GM21515 (cell line): Measurements from ENCODE around the gene NTRK2.
"Not testable (repeated sequence)": the region's sequence is repeated elsewhere in the genome, so short reads cannot be mapped to it uniquely, and the experiment has no call there.

Source experiments
- ATAC-seq: cut with Tn5 transposase; IDR thresholded peaks from one replicate; pipeline ENCODE4 v1.9.1; 2021; ENCODE audit not compliant: unreplicated experiment

The NTRK2 gene

DNA sequence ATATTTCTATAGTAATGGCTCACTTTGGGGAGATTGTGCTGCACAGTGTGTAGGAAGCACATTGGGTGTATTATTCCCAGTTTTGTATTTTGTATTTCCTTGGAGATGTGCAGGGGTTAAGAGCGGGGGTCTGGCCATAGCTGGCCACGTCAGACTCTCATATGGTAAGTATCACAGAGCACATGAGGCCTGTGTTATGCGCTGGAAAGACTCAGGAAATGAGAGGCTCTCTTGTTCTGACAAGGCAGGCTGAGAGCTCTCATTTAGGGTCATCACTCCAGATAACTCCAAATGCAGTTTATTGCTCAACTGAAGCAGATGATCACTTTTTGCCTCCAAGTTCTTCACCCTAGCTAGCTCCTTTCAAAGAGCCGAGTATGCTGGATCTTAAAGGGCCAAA is 205.7 kb downstream of the NTRK2 start:
- no peak for ATAC-seq

DNA sequence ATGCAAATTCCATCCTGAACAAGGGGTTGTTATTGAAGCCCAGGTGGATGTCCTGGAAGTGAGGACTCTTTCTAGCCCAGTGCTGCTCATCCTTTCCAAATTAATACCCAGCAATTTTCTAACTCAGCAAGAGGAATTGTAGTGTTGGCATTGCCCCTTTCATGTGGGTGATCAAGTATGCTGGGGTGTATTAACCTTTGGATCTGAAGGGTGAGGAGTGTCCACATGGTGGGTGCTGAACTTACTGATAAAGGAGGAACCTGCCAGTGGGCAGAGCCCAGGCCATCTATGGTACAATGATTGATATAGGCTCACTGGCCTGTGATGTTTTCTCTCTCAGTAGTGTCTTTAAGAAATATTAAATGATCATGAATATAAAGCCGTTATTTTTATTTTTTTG is 210.1 kb downstream of the NTRK2 start:
- ATAC-seq: no peak

DNA sequence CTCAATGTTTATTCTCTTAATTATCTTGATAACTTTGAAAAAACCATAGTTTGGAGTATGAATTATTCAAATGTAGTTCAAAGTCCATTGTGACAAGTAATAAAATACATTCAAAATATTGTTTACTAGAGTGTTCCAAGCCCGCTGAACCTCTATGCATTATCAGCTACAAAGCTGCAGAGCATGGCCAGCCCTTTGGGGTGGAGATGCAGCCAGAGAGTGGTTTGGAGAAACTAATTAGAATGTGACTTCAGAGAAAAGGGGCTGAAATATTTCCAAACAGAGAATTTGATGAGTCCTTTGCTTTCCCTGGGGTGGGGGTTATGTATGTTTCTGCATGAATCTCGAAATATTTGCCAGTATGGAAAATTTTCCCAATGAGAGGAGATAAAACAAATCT is 211.3 kb downstream of the NTRK2 start:
- no peak for ATAC-seq

DNA sequence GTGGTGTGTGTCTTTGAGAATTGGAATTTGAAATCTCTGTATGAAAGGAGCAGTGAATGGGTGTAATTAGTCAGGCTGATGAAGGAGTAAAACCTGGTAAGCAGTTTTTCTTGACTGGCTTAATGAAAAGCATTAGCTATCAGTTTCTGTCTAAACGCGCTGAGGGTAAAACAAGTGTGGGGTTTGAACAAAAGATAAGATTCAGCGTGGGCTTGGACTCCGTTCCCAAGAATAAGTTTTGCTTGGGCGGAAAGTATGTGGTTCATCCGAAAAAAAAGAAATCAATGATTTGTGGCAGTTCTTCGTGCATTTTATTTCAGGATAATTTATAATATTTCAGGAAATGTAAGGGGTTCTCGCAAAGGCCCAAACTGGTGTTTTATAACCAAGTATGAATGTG is 217.3 kb downstream of the NTRK2 start:
- ATAC-seq: no peak

DNA sequence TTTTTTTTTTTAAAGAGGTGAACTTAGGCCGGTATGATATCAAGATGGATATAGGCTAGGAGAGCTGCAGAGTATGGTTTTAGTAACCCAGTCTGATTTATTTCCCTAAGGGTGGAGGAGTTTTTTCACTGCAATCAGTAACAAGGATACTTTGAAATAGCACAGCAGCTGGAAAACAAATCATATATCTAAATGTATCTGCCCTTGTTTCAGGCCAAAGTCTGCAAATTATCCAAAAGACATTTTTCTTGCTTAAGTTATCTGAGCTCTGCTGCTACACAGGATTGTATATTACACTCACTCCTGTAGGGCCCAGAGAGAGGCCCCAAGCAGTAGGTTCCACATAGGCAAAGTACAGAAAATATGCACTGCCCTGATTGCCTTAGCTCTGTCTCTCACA is 222.4 kb downstream of the NTRK2 start:
- no peak for ATAC-seq

DNA sequence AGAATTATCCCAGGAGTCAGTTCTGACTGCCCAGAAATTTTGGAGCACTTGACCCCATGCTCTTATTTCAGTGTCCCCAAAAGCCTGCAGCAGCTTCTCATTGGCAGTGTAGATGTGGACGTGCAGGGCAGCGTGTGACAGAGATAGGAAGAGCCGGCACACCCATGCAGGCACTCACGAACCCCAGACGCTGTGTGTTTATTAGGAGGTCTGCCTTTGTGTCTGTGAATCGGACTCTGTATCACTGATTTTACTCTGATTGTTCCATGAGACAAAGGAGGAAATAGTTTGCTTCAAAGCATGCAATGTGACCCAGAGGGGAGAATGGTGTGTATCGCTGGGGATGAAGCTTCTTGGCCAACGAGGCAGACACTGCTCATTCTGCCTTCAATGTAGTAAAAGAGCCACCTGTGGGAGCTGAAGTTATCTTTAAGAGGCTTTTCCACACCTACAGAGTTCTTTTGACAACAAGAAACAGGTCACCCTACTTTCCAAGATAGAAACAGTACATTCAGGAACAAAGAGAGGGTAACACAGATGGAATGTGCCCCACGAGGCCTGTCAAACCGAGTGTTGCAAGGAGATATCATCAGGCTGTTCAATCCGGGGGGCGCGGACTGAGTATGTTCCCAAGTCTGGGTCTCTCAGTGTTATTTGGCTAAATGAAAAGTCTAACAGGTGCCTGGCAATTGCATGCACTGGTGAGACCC is 224.0 kb downstream of the NTRK2 start:
- ATAC-seq: no peak

DNA sequence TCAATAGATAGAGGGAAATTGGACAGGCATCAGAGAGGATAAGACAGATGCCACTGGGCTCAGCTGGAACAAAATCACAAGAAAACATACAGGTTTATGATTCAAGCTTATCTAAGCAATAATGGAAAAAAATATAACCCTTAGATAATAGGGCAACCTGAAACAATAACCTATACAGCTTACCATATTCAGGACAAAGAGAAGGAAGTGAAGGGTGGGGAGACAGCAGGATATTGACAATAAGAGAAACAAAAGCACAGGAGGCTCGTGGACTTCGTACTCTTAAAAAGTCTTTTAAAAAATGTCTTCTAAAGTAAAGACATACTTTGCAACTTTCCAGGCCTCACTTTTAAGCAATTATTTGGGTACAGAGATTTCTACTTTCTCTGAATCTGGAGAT is 225.3 kb downstream of the NTRK2 start:
- ATAC-seq: no peak

DNA sequence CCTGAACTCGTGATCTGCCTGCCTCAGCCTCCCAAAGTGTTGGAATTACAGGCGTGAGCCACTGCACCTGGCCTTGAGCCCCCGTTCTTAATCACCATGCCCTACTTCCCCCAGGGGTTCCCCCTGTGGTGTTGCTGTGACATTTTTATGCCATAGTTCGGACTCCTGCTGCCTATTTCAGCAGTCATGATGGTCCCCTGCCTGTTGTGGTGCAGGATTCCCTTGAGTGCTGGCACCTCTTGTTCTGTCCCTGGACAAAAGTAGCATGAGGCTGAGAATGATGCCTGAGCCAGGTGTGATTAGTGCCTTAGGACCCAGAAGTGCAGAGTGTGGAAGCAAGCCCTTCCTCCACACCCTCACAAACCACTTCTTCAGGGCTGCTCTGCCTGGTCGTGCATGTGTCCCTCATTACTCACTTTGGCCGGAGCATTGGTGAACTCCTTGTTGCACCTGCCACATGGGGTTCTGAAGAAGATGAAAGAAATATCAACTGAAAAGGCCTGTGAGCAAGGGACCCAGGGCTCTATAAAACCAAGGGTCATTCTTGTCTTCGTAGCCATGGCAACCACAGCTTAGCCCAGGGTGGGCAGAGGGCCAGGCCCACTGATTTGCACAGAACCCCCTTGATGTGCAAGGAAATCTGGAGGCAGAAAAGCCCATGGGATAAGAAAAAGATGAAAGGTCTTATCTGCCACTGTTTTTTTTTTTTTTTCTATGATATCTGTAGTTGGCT is 228.0 kb downstream of the NTRK2 start:
- no peak for ATAC-seq

DNA sequence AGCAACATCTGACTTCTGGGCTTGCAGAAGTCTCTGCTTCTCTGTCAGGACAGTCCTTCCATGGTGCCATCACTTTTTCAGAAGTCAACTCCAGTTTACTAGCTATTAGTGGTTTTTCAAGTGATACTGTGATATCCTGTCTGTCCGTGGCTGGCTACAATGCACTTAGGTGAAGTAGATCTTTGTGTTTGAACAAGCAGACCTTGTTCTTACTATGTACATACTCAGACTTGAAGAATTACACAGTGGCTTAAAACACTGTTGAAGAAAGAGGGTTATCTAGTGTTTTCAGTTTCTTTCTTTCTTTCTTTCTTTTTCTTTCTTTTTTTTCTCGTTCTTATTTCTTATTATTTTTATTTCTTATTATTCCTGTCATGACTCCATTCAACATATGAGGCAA is 228.7 kb downstream of the NTRK2 start:
- no peak for ATAC-seq

DNA sequence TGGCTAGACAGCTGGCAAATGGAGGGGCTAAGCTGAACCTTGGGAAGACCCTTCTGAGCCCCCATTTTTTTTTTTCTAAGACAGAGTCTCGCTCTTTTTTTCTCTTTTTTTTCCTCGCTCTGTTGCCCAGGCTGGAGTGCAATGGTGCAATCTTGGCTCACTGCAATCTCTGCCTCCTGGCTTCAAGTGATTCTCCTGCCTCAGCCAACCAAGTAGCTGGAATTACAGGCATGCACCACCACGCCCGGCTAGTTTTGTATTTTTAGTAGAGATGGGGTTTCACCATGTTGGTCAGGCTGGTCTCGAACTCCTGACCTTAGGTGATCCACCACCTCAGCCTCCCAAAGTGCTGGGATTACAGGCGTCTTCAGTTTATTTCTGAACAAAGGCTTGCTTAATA is 229.1 kb downstream of the NTRK2 start:
- not testable (repeated sequence) for ATAC-seq

DNA sequence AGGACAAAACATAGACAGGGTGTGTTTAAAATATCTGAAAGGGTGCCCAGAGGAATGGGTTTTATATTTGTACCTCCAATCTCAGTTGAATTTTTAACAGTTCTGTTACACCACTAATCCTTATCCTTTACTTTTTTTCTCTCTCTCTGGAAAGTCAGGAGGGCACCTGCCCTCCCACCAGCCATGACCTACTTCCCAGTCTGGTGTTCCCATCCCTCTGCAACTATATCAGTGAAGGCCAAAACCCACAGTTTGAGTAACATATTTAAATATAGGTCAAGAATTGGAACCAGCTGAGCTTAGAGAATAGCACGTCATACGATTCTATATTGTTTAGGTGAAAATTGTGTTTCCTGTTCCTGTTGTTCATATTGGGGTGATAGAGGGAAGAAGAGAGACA is 229.8 kb downstream of the NTRK2 start:
- no peak for ATAC-seq

DNA sequence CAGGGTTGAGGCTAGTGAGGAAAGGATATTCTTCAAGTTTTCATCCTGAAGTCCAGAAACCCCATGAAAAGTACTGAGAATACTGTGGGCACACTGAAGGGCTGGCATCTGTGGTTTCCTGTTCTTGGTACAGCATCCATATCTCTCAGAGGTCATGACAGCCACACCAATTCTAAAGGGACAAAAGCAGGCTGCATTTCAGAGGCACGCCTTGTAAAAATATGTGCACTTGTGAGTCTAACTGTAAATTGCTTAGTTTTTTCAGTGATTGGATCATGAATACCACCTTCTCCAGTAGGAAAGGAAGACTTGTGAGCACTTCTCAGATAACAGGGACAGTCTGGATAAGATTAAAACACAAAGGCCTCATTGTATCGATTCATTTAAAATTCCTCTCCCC is 230.9 kb downstream of the NTRK2 start:
- ATAC-seq: no peak

DNA sequence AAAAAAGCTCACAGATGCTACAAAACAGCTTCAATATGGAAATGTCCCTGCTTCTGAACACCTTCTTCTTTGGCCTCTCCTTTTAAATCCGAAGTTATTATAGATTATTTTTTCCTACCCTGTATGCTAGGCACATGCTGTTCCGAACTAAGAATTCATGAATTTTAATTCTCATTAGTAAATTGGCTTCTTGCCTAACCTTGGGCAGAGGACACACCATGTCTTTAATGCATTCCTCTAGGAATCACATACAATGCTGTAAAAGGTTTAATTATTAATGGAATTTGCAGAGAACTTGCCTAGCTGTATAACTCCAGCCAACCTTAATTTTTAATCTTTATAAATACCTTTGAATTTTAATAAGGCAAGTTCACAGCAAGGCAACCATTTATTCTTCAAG is 234.4 kb downstream of the NTRK2 start:
- no peak for ATAC-seq

DNA sequence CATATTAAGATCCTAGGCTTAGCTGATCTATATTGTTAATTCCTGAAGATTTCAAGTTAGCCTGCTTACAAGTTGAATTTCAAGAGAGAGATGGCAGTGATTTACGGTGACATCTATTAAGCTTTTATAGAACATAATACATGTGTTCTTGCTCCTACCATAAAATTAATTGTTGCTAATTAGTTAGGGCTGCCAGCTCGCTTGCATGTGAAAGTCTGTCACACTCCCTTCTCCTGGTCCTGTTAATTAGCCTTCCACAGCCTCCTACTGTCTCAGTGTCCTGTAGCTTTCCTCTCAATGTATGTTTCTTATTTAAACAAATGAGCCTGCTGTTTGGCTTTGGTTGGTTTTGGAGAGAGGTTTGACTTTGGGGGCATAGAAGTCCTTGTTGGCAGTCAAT is 247.2 kb downstream of the NTRK2 start:
- no peak for ATAC-seq

DNA sequence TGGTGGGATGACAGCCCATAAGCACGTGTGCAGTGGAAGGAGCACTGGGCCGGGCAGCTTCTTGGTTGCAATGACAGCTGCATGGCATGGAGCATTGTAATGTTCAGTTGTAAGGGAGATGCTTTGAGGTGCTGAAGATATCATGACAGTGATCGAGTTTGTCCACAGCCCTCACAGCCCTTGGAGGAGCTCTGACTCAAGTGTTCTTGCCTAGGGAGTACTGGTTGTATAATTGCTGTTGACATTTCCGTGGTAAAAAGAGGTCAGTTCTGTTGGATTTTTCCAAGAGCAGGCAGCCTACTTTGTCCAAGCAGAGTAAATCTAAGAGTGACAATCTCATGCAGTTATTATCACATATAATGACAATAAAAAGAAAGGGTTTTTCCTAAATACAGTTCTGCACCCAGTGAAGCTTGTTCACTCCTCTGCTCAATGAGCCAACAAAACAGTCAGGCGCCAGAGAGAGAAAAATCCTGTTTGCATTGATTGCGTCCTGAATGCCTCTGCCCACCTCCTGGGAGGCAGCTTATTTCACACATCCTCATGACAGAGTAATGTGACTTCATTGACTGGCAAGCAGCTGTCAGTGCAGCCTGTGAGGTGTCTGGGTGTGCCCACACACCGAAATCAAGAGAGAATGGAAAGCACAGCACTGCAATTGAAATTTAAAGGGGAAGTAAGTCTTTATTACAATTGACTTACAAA is 248.0 kb downstream of the NTRK2 start:
- no peak for ATAC-seq

DNA sequence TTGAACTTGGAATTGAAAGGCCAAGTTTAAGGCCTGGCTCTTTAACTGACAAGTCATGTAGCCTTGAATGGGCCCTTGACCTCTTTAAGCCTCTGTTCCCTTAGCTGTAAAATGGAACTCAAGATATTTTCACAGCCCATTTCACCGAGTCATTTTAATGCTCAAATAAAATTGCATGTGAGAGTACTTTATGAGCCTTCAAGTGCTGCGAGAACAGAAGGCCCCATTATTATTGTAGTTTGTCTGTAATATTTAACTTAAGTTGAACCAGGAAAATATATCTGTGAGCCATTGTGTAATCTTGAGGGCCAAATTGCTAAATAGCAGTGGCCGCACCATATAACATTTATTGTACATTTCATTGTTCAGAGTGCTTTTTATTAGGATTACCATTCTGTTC is 249.9 kb downstream of the NTRK2 start:
- no peak for ATAC-seq

DNA sequence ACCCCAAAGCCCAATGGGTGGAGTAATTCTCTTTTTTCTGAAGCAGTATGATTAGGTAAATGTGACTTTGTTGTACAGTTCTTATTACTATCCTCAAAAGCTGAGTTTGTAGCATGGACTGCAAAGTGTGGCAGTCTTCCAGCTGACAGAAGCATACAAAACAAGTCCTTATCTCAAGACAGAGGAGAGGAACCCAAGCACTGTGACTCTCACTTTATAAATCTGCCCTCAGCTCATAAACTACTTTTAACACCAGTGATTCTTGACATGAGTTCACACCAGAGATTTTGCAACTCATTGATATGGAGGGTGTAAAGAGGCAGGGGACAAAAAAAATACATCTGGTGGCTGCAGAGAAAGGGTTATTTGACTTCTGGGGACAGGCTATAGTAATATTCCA is 251.6 kb downstream of the NTRK2 start:
- ATAC-seq: no peak

DNA sequence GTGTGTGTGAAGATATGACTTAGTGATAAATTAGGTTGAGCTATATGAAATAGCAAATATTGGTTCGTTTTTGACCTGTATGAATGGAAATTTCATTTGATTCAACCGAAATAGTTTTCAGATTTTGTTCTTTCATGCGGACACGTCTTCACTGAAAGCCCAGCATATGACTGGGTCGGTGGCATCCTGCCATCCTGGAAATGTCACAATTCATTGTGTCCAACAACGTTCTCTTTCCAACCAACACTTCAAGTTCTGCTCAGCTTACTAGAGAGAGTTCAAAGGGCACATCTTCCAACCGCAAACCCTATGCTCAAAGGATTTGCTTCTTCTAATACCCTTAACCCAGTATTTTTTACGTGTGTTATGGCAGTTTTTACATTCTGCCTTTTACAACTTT is 252.5 kb downstream of the NTRK2 start:
- no peak for ATAC-seq

DNA sequence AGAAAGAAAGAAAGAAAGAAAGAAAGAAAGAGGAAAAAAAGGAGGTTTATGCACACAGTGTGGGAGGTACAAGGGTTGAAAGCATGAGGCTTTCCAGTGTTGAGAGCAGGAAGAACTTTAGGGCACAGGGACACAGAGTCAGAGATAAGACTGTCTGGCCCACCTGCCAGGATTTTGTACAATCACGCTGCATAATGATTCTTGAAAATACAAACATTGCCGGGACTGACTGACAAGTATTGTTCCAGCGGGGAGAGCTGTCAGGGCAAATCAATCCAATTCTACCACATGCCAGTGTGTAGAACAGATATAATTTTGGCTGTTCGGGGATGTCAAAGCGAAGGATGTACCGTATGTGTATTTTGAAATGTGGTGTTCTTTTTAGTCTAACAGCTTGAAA is 254.7 kb downstream of the NTRK2 start:
- ATAC-seq: no peak

DNA sequence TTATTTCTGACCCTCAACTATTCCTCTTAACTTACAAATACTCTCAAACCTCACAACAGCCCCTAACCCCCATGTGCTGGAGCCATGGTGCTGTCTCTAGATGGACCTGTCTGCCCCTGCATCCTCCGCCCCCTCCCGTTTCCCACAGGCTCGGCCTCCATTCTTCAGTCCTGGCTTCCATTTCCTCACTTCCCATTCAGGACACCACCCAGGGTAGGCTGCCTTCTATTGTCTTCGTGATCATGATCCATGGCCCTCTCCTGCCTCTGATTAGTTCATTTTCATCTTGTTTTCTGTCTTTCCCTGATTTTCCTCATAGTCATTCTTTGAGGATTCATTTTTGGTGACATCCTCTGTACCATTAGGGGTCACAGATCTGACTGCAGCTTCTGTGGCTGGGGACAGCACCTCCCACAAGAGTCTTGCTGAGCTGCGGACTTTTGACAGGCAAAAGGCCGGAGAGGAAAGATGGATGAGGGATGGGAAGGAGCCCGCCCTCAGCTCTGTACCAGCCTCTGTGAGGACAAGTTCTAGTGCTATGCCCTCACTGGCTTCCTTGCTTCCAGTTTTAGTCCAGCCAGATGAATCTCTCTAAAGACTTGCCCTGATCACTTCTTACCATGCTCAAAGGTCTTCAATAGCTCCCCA is 255.8 kb downstream of the NTRK2 start:
- ATAC-seq: no peak

DNA sequence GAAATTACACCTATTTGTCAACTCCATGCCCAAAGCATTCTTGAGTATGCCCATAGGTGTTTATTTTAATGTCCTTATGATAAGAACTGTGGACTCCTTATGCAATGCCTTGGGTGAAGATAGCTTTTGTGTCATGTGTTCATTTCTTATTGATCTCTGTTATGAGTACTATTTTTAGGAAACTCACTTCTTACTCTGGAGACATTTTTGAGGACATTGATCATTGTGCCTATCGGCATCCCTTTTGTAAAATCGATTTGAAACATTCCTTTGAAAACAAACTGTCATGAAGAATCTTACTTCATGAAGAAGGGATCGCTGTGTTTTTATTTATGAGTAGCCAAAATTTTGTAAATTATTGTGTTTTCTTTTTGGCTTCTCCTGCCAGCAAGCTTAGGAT is 257.3 kb downstream of the NTRK2 start:
- ATAC-seq: no peak

DNA sequence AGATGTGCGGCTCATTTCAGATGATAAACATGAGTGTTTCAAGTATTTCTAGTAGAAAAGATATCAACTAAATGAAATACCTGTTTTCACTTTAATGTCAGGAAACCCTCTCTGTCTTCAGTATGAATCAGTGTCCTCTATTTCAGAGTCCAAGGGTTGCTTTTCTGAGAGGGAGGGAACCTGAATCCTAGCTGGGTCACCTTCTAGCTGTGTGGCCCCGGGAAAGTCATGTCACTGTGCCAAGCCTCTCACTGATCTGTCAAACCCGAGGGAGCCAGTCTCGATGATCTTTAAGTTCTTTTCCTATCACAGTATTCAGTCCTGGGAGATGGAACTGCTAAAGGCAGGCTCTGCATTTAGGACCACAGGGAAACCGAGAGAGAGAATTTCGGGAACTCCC is 258.9 kb downstream of the NTRK2 start:
- no peak for ATAC-seq
